ENCODE data around the gene ARHGEF40.
A peak's percentile ranks its signal among the peaks of the same experiment; 100 is the strongest.

ARHGEF40 gene

GRCh38 chr14:21133901-21134300 lies 63.8 kb downstream of the ARHGEF40 start:
- TF ChIP-seq CTCF (IDR thresholded peaks at IDR 0.05; ENCODE audit: low read depth, low read length), result no peak
- no peak for DNase-seq (ENCODE audit: extremely low read depth, low read depth)

- no peak for DNase-seq (ENCODE audit: extremely low read depth, low read depth)
- peak; percentile 60 for TF ChIP-seq CTCF (IDR thresholded peaks at IDR 0.05; ENCODE audit: low read depth, low read length)
Measured at GRCh38 chr14:21136024-21136423, 65.9 kb downstream of the ARHGEF40 start.
